NCI-H187 treated with DMSO at 0.1 percent for 48 hours (cell line): ENCODE results near the gene PTPN1.

Source experiments
- DNase-seq: peaks from one replicate; lab custom pipeline; 2025; lab: John Stamatoyannopoulos, UW

Gene PTPN1

DNA sequence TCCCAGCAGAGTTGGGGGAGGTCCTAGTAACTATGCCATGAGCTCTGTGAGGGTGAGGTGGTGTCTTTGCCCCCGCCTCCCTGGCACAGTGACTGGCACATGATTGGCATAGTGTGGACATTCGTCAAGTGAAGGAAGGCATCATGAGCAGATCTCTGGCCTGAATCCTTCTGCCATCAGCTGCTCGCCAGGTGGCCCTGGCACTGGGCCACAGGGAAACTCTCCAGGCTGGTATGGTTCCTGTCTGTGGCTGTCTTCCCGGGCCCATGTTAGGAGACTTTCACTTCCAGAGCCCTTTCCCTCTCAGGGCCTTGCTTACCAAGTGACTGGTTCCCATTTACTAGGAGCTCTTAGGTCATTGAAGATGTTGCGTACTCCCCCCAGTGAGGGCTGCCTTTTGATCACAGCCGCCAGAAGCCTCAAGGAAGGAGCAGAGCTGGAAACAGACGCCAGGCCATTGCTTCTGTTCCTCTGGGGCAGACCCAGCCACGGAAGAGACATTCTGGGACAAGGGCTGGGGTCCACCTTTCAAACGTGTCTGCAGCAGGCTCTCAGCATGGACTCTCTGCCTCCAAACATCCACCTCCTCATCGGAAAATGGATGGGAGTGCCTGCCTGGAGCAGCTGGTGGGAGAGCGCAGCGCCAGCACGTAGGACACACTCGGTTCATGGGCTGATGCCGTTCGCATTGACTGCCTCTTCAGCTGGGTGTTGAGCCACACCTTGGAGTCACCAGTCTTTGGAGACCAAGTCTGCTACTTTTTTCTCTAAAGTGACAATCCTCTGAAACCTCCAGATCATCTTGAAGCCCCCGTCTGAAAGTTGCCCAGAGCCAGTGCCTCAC is 67.2 kb downstream of the PTPN1 start:
- no peak for DNase-seq

DNA sequence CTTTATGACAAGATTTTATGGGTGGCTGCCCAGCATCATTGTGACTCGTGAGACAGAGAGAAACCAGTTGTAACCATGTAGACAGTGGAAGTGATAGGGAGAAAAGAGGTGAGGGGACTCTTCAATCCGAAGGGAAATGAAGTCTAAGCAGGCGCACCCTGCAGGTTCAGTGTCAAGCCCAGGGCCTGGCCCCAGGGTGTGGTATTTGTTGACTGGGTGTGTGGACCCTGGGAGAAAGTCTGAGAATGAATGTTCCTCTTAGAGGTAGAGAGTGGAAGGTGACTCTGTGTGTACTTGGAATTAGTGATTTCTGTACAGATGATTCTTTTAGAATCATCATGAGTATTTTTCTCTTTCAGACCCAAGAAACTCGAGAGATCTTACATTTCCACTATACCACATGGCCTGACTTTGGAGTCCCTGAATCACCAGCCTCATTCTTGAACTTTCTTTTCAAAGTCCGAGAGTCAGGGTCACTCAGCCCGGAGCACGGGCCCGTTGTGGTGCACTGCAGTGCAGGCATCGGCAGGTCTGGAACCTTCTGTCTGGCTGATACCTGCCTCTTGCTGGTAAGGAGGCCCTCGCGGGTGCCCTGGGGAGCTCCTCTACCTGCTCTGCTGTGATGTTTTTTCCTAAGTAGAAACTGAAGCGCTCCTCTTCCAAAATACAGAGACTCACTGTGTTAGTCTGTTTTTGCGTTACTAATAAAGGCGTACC is 68.0 kb downstream of the PTPN1 start:
- no peak for DNase-seq

DNA sequence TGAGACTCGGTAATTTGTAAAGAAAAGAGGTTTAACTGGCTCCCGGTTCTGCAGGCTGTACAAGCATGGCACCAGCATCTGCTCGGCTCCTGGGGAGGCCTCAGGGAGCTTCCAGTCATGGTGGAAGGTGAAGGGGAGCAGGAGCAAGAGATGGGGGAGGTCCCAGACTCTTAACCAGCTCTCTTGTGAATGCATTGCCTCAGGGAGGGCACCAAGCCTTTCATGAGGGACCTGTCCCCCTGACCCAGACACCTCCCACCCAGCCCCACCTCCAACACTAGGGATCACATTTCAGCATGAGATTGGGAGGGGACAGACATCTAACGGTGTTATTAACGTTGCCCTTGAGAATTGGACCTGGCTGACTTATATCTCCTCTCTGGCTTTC is 68.6 kb downstream of the PTPN1 start:
- DNase-seq: no peak

DNA sequence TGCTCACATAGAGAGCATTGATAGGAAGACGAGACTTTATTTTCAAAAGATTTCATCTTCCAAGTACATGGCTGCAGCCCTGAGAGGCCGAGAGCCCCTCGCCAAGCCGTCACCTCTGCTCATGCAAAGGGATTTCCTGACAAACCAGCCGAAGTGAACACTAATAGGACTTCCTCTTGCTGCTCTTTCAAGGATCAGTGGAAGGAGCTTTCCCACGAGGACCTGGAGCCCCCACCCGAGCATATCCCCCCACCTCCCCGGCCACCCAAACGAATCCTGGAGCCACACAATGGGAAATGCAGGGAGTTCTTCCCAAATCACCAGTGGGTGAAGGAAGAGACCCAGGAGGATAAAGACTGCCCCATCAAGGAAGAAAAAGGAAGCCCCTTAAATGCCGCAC is 69.3 kb downstream of the PTPN1 start:
- DNase-seq: no peak

DNA sequence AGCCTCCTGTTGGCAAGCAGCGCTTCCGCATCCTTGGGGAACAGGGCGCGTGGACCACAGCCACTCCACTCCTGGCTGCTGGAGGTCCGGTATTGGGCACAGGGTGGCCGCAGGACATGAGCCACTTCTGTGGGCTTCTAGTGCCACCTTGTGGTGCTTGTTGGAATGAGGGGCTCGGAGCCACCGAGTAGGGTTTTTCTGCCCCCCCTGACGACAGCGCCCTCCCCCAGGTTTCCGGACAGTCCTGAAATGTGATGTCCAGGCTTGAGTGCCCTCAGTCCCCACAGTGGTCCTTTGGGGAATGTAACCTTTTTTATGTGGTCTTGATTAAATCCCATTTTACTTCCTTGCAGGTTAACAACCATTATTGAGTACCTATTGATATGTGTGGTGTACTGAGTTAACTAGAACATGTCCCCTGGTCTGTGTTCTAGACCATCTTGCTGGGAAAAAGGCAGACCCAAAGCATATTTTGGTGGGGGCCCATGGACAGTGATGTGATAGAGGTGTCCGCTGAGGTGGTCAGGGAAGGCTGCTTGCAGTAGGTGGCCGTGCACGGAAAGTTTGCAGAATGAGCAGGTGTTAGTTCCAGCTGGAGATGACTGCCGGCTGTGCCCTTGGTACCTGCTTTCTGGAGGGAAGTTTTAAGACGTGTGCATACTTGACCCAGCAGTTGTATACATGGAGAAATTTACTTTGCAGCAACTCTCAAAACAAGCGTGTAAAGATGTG is 70.0 kb downstream of the PTPN1 start:
- DNase-seq: no peak

GRCh38 chr20:50580842-50581544 is 70.8 kb downstream of the PTPN1 start:
- no peak for DNase-seq

GRCh38 chr20:50582092-50582491 is 71.9 kb downstream of the PTPN1 start:
- no peak for DNase-seq

DNA sequence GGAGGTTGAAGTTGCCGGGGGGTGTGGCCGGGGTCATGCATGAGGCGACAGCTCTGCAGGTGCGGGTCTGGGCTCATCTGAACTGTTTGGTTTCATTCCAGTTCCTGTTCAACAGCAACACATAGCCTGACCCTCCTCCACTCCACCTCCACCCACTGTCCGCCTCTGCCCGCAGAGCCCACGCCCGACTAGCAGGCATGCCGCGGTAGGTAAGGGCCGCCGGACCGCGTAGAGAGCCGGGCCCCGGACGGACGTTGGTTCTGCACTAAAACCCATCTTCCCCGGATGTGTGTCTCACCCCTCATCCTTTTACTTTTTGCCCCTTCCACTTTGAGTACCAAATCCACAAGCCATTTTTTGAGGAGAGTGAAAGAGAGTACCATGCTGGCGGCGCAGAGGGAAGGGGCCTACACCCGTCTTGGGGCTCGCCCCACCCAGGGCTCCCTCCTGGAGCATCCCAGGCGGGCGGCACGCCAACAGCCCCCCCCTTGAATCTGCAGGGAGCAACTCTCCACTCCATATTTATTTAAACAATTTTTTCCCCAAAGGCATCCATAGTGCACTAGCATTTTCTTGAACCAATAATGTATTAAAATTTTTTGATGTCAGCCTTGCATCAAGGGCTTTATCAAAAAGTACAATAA is 72.5 kb downstream of the PTPN1 start:
- no peak for DNase-seq

GRCh38 chr20:50583442-50584150 is 73.4 kb downstream of the PTPN1 start:
- DNase-seq: no peak

DNA sequence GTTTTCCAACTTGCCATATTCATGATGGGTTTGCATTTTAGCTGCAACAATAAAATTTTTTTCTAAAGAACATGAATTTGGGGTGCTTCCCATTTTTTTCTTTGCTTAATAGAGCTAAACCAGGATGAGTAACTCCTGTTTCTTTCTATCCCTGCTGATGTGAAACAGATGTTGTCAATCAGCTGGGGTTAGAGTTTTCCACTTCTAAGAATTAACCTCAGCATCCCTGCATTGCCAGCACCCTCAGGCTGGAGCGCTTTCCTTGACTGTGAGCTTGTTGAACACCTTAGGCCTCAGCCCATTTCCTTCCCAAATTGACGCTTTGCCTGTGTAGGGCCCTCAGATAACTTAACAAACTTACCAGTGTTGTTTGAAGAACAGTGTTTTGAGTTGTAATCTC is 74.5 kb downstream of the PTPN1 start:
- DNase-seq: no peak

DNA sequence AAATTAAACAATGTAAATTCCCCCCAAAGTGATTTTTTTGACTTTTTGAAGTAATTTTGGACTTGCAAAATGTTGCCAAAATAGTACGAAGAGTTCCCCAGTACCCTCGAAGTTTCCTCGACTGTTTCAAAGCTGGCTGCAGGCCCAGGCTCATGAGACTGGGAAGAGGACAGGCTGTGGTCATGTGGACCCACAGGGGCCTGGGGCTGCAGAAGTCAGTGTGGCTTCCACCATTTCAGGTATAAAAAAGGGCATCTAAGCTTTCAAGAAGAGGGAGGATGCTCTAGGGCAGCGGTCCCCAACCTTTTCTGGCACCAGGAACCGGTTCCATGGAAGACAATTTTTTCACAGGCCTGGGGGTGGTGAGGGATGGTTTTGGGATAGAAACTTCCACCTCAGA is 75.0 kb downstream of the PTPN1 start:
- no peak for DNase-seq

GRCh38 chr20:50585678-50586077 is 75.5 kb downstream of the PTPN1 start:
- DNase-seq: no peak

- no peak for DNase-seq
Observed at GRCh38 chr20:50586531-50587232, 76.5 kb downstream of the PTPN1 start.

DNA sequence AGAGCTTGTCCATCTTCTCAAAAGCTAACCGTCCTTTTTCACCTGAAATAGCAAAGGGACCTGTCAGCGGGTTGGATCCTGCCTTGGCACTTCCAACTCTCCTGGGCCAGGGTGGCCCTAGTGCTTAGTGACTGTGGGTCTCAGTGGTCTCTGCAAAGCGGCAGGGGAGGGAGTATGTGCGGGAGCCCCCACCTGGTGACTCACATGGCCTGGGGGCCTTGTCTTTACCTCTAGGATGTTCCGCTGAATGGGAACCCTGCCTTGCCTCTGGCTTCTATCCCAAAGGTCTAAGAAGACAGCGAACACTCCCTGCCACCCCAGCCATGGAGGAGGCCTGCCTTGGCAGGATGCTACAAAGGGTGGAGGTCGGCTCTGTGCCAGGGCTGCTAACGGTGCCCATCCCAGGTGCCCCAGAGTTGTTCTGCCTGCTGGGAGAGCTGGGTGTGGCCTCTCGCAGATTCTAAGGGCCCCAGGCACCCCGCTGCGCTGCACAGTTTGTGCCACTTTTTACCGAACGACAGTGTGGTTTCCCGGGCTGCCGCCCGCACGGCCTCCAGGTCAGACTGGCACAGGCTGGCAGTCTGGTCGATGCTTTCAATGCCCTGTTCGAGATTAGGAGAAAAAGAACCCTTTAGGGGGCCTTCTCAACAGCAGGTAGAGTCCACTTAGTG is 77.2 kb downstream of the PTPN1 start:
- no peak for DNase-seq

- DNase-seq: no peak
Observed at GRCh38 chr20:50588034-50588736, 78.0 kb downstream of the PTPN1 start.

- DNase-seq: no peak
Observed at GRCh38 chr20:50589548-50590347, 79.6 kb downstream of the PTPN1 start.

- DNase-seq: no peak
Observed at GRCh38 chr20:50590348-50590664, 80.1 kb downstream of the PTPN1 start.

DNA sequence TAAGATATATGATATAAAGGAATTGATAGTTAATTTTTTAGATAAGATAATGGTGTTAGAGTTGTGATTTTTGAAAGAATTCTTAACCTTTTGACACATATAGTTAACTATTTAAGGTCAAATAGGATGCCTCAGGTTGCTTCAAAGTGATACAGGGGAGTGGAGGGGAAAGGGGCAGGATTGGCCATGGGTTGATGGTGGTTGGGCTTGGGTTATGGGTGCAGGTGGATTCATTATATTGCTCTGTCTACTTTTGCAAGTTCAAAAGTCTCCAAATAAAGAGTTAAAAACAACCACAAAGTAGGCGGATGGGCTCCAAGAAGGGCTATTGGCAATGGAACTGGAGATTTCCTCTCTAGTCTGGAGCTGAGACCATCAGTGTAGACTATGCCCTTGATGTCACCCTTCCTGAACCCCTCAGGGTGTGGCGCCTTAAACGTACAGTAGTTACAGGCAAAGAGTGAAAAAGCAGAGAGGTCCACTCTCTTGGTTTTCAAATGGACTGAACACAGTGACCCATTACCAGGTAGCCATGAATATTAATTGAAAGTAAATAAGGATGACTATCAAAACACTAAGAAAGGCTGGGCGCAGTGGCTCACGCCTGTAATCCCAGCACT is 81.2 kb downstream of the PTPN1 start:
- no peak for DNase-seq
